Occipital lobe (tissue), 2 donors: Measurements from ENCODE around the gene LRRTM1. TPM values are rescaled to one million over a fixed set of nuclear protein-coding genes. Genes with fewer than 3 reads are reported as not detected.

Experiments used
- DNase-seq: peaks from one replicate; lab custom pipeline; 2025; lab: John Stamatoyannopoulos, UW
- total RNA-seq: library from RNA; depleted of rRNA; stranded (reverse); fragments of >200 nt; gene quantifications from one replicate; pipeline ENCODE4 v1.2.3, GENCODE V29; 2014

Gene LRRTM1
- total RNA-seq, 1 donor from 2014 or later, result 11.9 TPM

DNA sequence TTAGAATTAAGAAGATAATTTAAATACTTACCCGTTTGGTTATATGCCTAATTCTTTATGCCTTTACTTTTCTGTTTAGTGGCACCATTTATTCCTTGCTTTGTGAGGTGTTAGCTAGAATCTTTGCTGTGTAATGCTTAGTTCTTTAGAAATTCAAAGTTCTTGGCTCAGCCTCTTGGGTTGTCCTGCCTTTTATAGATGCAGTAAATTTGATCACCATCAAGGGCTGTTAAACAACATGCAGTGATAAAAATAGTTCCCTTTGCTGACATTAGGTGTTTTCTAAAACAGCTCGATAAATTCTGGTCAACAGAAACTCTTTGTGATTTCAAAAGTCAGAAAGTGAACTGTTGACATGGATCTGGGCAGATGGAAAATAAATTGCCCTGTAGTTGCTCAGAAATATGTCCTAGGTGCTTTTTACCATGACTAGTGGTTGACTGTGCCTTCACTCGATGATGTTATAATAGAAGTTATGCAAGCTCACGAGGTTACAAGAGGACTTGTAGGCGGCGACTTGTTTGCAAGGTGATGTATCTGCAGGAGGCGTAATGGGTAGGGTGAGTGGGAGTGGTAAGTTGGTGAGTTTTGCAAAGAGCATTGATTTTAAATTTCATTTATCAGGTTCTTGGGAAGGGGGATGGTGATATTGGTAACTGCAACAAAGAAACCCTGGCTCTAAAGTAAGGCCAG lies 52.1 kb downstream of the LRRTM1 start:
- DNase-seq, result no peak
